Activated CD4-positive, alpha-beta memory T cell treated with anti-CD3 and anti-CD28 coated beads for 36 hours (primary cell): ENCODE data around the gene CHRNA5. TPM values are rescaled to one million over a fixed set of nuclear protein-coding genes. Genes with fewer than 3 reads are reported as not detected.

ENCODE experiments used
- CTCF ChIA-PET: fragments of 350-600 bp; sonication (Branson Sonifier 250); formaldehyde crosslinking; loops from one replicate; lab custom pipeline; 2021; ENCODE audit warnings: antibody characterized with exemption, inconsistent platforms; lab: Charles Lee
- POLR2A ChIA-PET: fragments of 350-600 bp; sonication (Branson Sonifier 250); formaldehyde crosslinking; loops from one replicate; lab custom pipeline; 2021; ENCODE audit warnings: antibody characterized with exemption; lab: Charles Lee
- DNase-seq: peaks from one replicate; pipeline ENCODE4 v3.0.0-alpha.2; 2020
- H3K27ac Mint-ChIP-seq: one replicate; pipeline ENCODE4 v1.8.0; 2021; ENCODE audit warnings: mixed read lengths
- H3K27me3 Mint-ChIP-seq: one replicate; pipeline ENCODE4 v1.8.0; 2021; ENCODE audit warnings: mixed read lengths
- H3K36me3 Mint-ChIP-seq: one replicate; pipeline ENCODE4 v1.8.0; 2021; ENCODE audit warnings: mixed read lengths
- H3K4me1 Mint-ChIP-seq: one replicate; pipeline ENCODE4 v1.8.0; 2021; ENCODE audit warnings: low read depth, mixed read lengths
- H3K4me3 Mint-ChIP-seq: one replicate; pipeline ENCODE4 v1.8.0; 2021; ENCODE audit warnings: mild to moderate bottlenecking, mixed read lengths
- H3K9me3 Mint-ChIP-seq: one replicate; pipeline ENCODE4 v1.8.0; 2021; ENCODE audit warnings: mixed read lengths
- intact Hi-C: fragments of 100-400 bp; cut with micrococcal nuclease; formaldehyde crosslinking; loops from one replicate; pipeline ENCODE4 v1.15.1; 2023
- total RNA-seq, 2 experiments: library from RNA; stranded (reverse); gene quantifications; one replicate each; pipeline ENCODE4 v1.2.3, GENCODE V29; 2021

The CHRNA5 gene
- total RNA-seq, 2 experiments from 2014 or later: 4.0 to 4.5 TPM

DNA sequence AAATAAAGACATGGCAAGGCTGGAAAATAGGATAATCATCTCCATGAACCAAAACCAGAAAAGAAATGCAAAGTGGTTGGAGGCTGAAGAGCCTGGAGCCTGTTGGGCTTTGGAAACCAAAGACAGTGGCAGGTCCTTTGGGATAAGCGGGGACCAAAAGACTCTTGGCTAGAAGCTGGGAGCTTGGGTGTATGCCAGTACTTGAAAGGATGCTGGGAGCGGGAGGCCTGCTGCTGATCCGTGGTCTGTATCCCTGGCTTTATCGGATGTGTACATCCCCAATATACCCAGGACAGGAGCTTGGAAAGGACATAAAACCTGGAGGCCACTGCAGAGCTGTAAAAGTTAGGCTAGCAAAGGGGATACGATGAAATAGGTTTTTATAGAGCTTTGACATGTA, 77.0 kb downstream of the CHRNA5 start:
- H3K4me1 Mint-ChIP-seq: peaks cover 10% of the 10 kb centered on the region
- POLR2A ChIA-PET: no interaction called here
- H3K36me3 Mint-ChIP-seq: no peaks in the 10 kb centered on the region
- DNase-seq: no peak
- CTCF ChIA-PET: no interaction called here
- H3K27ac Mint-ChIP-seq: no peak overlapping the region
- no peak overlapping the region for H3K4me3 Mint-ChIP-seq
- intact Hi-C loops: no loop called here
- peaks cover 20% of the 10 kb centered on the region for H3K27me3 Mint-ChIP-seq
- H3K9me3 Mint-ChIP-seq: no peaks in the 10 kb centered on the region

Other genes with a start within 250 kb of the CHRNA5 start
- not detected for gene CRABP1, start 225.2 kb upstream of the CHRNA5 start, total RNA-seq
- 10 to 100 TPM; 52.8 to 53.7 TPM for gene IREB2, start 127.3 kb upstream of the CHRNA5 start, total RNA-seq
- 1 to 10 TPM; 2.2 to 2.7 TPM for gene HYKK, start 57.9 kb upstream of the CHRNA5 start, total RNA-seq
- gene PSMA4, start 25.1 kb upstream of the CHRNA5 start, total RNA-seq: 100 to 1,000 TPM; 220 to 226 TPM
- not detected for gene CHRNA3, start 55.5 kb downstream of the CHRNA5 start, total RNA-seq
- gene CHRNB4, start 75.7 kb downstream of the CHRNA5 start, total RNA-seq: not detected
- gene ADAMTS7, start 245.9 kb downstream of the CHRNA5 start, total RNA-seq: under 1 TPM; 0.10 TPM